SU-DHL-6 (cell line): ENCODE results near the gene NINJ2.

ENCODE experiments used
- H2AFZ ChIP-seq: fragments of 200-600 bp; sonication (generic); 2 replicates; pipeline ENCODE4 v1.6.1; 2014; ENCODE audit warnings: low read depth, mild to moderate bottlenecking, moderate library complexity, mixed read lengths, antibody characterized with exemption, low read length; ENCODE audit not compliant: severe bottlenecking
- H3F3A ChIP-seq: fragments of 200-600 bp; shearing (Covaris generic); 2 replicates; pipeline ENCODE4 v1.6.0; 2016; ENCODE audit warnings: antibody characterized with exemption, mild to moderate bottlenecking; ENCODE audit not compliant: insufficient read depth
- H3K27ac ChIP-seq: fragments of 200-600 bp; sonication (generic); 2 replicates; pipeline ENCODE4 v1.5.1; 2016; ENCODE audit warnings: low read depth, mild to moderate bottlenecking, low read length, moderate library complexity, mixed read lengths
- H3K27me3 ChIP-seq: fragments of 200-600 bp; sonication (generic), shearing (Covaris generic); 2 replicates; pipeline ENCODE4 v1.6.0; 2014; ENCODE audit warnings: mild to moderate bottlenecking, low read length
- H3K36me3 ChIP-seq: fragments of 200-600 bp; sonication (generic); 2 replicates; pipeline ENCODE4 v1.6.1; 2014; ENCODE audit warnings: mild to moderate bottlenecking, low read length, mixed read lengths
- H3K4me2 ChIP-seq: fragments of 300-600, 200-600 bp; shearing (Covaris generic), sonication (generic); 2 replicates; pipeline ENCODE4 v1.6.0; 2014; ENCODE audit warnings: low read length, low read depth, mild to moderate bottlenecking; ENCODE audit not compliant: poor library complexity, severe bottlenecking
- H3K4me3 ChIP-seq: fragments of 200-600 bp; sonication (generic); 2 replicates; pipeline ENCODE4 v1.5.1; 2014; ENCODE audit warnings: antibody characterized with exemption, low read length, mild to moderate bottlenecking, mixed read lengths; ENCODE audit not compliant: insufficient read depth, poor library complexity, severe bottlenecking
- H3K79me2 ChIP-seq: fragments of 200-600 bp; sonication (generic); 2 replicates; pipeline ENCODE4 v1.6.1; 2014; ENCODE audit warnings: mild to moderate bottlenecking, low read length, moderate library complexity; ENCODE audit not compliant: insufficient read depth
- H3K9ac ChIP-seq: fragments of 200-600 bp; sonication (generic); 2 replicates; pipeline ENCODE4 v1.7.0; 2014; ENCODE audit warnings: mild to moderate bottlenecking, low read length
- H3K9me2 ChIP-seq: fragments of 200-600 bp; sonication (generic); replicated peaks from 2 replicates; pipeline ENCODE4 v1.6.1; 2014; ENCODE audit warnings: low read length; ENCODE audit not compliant: insufficient read depth
- H3K9me3 ChIP-seq: fragments of 200-600 bp; sonication (generic); 2 replicates; pipeline ENCODE4 v1.6.1; 2014; ENCODE audit warnings: low read length, mixed read lengths; ENCODE audit not compliant: insufficient read depth
- H4K20me1 ChIP-seq: fragments of 200-600 bp; sonication (generic); 2 replicates; pipeline ENCODE4 v1.6.1; 2014; ENCODE audit warnings: low read depth, mild to moderate bottlenecking, antibody characterized with exemption, low read length, moderate library complexity, mixed read lengths
- EZH2phosphoT487 ChIP-seq: fragments of 200-600 bp; sonication (generic), shearing (Covaris generic); conservative IDR thresholded peaks from 2 replicates; pipeline ENCODE4 v1.6.1; 2018; ENCODE audit warnings: mild to moderate bottlenecking, antibody characterized with exemption, low read length, moderate library complexity, mixed read lengths
- TF ChIP-seq, protein P1 (sequence below): fragments of 200-600 bp; sonication (generic); IDR thresholded peaks from one replicate; pipeline ENCODE4 v1.5.1; 2017; ENCODE audit warnings: antibody characterized with exemption, mild to moderate bottlenecking, low read length, moderate library complexity; ENCODE audit not compliant: insufficient read depth, poor library complexity, severe bottlenecking

The NINJ2 gene

DNA sequence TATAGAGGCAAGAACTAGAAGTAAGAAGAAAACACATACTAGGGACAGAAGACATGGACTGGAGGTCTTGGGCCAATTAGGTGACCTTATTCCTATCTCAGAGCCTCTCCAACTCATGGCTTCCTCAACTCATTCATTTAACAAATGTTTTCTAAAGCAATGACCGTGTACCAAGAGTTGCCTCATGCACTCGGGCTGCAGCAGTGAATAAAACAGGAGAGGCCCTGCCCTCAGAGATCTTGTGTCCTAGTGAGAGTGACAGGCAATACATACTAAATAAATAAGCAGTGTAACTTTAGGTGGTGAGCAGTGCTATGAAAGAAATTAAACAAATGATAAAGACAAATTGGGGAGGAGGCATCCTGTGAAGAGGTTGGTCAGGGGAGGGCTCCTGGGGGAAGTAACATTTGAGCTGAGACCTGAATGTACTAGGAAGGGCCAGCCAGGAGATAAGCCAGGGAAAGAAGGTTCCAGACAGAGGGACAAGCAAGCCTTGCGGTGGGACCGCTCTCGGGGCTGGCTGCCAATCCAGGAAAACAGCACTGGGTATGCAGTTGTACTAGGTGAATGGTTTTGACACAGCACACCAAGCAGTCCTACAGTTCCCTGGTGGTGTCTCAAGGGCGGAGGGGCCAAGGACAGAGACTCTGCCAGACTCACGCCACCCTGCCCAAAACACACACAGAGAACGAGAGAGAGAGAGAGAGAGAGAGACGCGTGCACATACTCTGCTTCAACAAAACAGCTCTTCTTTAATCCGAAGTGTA lies 1.3 kb downstream of the NINJ2 start:
- Histone ChIP-seq H3K9ac (no peak overlapping the region), H3K4me3 (no peak overlapping the region), H3F3A (no peaks in the 10 kb centered on the region), H3K36me3 (no peaks in the 10 kb centered on the region), H4K20me1 (no peaks in the 10 kb centered on the region), H2AFZ (no peak overlapping the region), H3K79me2 (no peaks in the 10 kb centered on the region), H3K27ac (no peak overlapping the region), H3K9me3 (no peaks in the 10 kb centered on the region), H3K4me2 (no peak overlapping the region), H3K27me3 (0 out of 2 replicates have a peak, but pooled peaks cover 3% of the 10 kb centered on the region), H3K9me2 (no peaks in the 10 kb centered on the region)
- no peak for TF ChIP-seq EZH2phosphoT487
- TF ChIP-seq, protein P1, sequence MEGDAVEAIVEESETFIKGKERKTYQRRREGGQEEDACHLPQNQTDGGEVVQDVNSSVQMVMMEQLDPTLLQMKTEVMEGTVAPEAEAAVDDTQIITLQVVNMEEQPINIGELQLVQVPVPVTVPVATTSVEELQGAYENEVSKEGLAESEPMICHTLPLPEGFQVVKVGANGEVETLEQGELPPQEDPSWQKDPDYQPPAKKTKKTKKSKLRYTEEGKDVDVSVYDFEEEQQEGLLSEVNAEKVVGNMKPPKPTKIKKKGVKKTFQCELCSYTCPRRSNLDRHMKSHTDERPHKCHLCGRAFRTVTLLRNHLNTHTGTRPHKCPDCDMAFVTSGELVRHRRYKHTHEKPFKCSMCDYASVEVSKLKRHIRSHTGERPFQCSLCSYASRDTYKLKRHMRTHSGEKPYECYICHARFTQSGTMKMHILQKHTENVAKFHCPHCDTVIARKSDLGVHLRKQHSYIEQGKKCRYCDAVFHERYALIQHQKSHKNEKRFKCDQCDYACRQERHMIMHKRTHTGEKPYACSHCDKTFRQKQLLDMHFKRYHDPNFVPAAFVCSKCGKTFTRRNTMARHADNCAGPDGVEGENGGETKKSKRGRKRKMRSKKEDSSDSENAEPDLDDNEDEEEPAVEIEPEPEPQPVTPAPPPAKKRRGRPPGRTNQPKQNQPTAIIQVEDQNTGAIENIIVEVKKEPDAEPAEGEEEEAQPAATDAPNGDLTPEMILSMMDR = no peak

DNA sequence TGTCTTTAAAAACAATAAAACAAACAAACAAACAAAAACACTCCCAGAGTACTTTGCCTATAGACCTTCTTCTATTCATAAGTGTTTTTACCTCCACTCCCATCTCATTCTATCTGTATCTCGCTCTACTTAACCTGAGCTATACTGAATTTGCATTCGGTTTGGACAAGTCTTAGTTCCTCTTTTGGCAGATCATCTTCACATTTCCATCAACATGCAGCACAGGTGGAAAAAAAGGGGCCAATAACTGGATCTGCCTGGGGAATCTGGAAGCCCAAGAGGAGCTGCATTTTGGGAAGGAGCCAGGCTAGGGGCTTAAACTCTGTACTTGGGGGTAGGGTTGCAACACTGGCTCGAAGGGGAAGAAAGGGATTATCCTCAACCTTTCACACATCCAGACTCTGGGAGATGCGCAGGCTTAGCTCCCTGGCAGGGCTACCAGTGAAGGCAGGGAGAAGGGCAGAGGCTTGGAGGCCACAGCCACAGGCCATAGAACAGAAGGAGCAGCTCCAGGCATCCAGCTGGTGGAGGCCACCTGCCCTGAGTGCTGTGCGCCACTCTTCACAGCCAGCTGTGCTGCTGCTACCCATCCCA lies 4.1 kb downstream of the NINJ2 start:
- peak overlapping the region; percentile 26 for H3K4me2 ChIP-seq
- 0 out of 2 replicates have a peak, but pooled peaks cover 3% of the 10 kb centered on the region for H3K27me3 ChIP-seq
- H4K20me1 ChIP-seq = no peaks in the 10 kb centered on the region
- H3F3A ChIP-seq = no peaks in the 10 kb centered on the region
- H3K36me3 ChIP-seq = no peaks in the 10 kb centered on the region
- H3K79me2 ChIP-seq = no peaks in the 10 kb centered on the region
- H3K9me3 ChIP-seq = no peaks in the 10 kb centered on the region
- no peak overlapping the region for H3K4me3 ChIP-seq
- no peak overlapping the region for H2AFZ ChIP-seq
- H3K9ac ChIP-seq = no peak overlapping the region
- no peaks in the 10 kb centered on the region for H3K9me2 ChIP-seq
- no peak for TF ChIP-seq EZH2phosphoT487
- TF ChIP-seq, protein P1 = no peak
- H3K27ac ChIP-seq = no peak overlapping the region; the same call in 1 of the 2 replicates

DNA sequence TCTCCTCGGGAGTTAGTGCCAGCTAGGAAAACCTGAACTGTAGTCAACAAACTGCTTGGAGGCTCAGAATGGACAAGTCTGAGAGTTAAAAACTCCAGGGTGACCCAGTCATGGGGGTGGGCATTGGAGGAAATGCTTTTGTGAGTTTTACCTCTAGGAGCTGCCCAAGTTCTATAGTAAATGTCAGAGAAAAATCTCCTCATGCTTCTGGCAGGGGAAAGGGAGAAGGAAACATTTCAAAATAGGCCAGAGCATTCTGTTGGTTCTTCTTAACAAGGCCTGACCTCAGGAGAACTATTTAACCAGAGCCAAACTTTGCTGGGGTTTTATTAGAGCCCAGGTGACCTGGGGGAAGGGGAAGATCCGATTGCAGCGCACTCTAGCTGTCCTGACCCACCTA lies 12.3 kb downstream of the NINJ2 start:
- no peaks in the 10 kb centered on the region for H4K20me1 ChIP-seq
- H3K4me3 ChIP-seq = no peak overlapping the region
- H3K9me2 ChIP-seq = no peaks in the 10 kb centered on the region
- H3K4me2 ChIP-seq = no peak overlapping the region
- H3F3A ChIP-seq = peaks cover 21% of the 10 kb centered on the region; the same call in 1 of the 2 replicates
- H3K9ac ChIP-seq = no peak overlapping the region
- TF ChIP-seq EZH2phosphoT487 = no peak
- TF ChIP-seq, protein P1 = peak; percentile 15
- no peaks in the 10 kb centered on the region for H3K79me2 ChIP-seq
- no peaks in the 10 kb centered on the region for H3K27me3 ChIP-seq
- no peaks in the 10 kb centered on the region for H3K36me3 ChIP-seq
- no peak overlapping the region for H3K27ac ChIP-seq
- H3K9me3 ChIP-seq = no peaks in the 10 kb centered on the region
- no peak overlapping the region for H2AFZ ChIP-seq
